ENCODE results near the gene ARHGAP24.
"Not testable (repeated sequence)": the region's sequence is repeated elsewhere in the genome, so short reads cannot be mapped to it uniquely, and the experiment has no call there.

Gene ARHGAP24

GRCh38 chr4:85964298-85964697 lies 489.3 kb downstream of the ARHGAP24 start:
- no peak for DNase-seq (ENCODE audit: low read depth)

- DNase-seq (ENCODE audit: low read depth) = not testable (repeated sequence)
Observed at GRCh38 chr4:85965017-85965416, 490.1 kb downstream of the ARHGAP24 start.

GRCh38 chr4:85965529-85965928 lies 490.6 kb downstream of the ARHGAP24 start:
- DNase-seq (ENCODE audit: low read depth) = no peak

GRCh38 chr4:85966373-85966772 lies 491.4 kb downstream of the ARHGAP24 start:
- no peak for DNase-seq (ENCODE audit: low read depth)

- DNase-seq (ENCODE audit: low read depth) = no peak
Observed at GRCh38 chr4:85967872-85968271, 492.9 kb downstream of the ARHGAP24 start.

GRCh38 chr4:85968945-85969819 lies 494.2 kb downstream of the ARHGAP24 start:
- no peak for DNase-seq (ENCODE audit: low read depth)

- no peak for DNase-seq (ENCODE audit: low read depth)
Observed at GRCh38 chr4:85970535-85970934, 495.6 kb downstream of the ARHGAP24 start.

GRCh38 chr4:85979276-85979675 lies 504.3 kb downstream of the ARHGAP24 start:
- no peak for DNase-seq (ENCODE audit: low read depth)

- no peak for DNase-seq (ENCODE audit: low read depth)
Observed at GRCh38 chr4:85986266-85986665, 511.3 kb downstream of the ARHGAP24 start.

- no peak for DNase-seq (ENCODE audit: low read depth)
Observed at GRCh38 chr4:85993641-85994040, 518.7 kb downstream of the ARHGAP24 start.

- no peak for DNase-seq (ENCODE audit: low read depth)
Observed at GRCh38 chr4:85994576-85994975, 519.6 kb downstream of the ARHGAP24 start.

- no peak for DNase-seq (ENCODE audit: low read depth)
Observed at GRCh38 chr4:85995361-85995760, 520.4 kb downstream of the ARHGAP24 start.

- no peak for DNase-seq (ENCODE audit: low read depth)
Observed at GRCh38 chr4:86001591-86001990, 526.6 kb downstream of the ARHGAP24 start.

- no peak for DNase-seq (ENCODE audit: low read depth)
Observed at GRCh38 chr4:86004030-86004429, 529.1 kb downstream of the ARHGAP24 start.

GRCh38 chr4:86006057-86006456 lies 531.1 kb downstream of the ARHGAP24 start:
- DNase-seq (ENCODE audit: low read depth) = no peak

- DNase-seq (ENCODE audit: low read depth) = no peak
Observed at GRCh38 chr4:86007042-86007441, 532.1 kb downstream of the ARHGAP24 start.

- DNase-seq (ENCODE audit: low read depth) = no peak
Observed at GRCh38 chr4:86011117-86011516, 536.2 kb downstream of the ARHGAP24 start.

- no peak for DNase-seq (ENCODE audit: low read depth)
Observed at GRCh38 chr4:86013621-86014020, 538.7 kb downstream of the ARHGAP24 start.

- no peak for DNase-seq (ENCODE audit: low read depth)
Observed at GRCh38 chr4:86014599-86014998, 539.6 kb downstream of the ARHGAP24 start.

- DNase-seq (ENCODE audit: low read depth) = no peak
Observed at GRCh38 chr4:86015412-86016350, 540.7 kb downstream of the ARHGAP24 start.

- no peak for DNase-seq (ENCODE audit: low read depth)
Observed at GRCh38 chr4:86019362-86019761, 544.4 kb downstream of the ARHGAP24 start.

- DNase-seq (ENCODE audit: low read depth) = no peak
Observed at GRCh38 chr4:86019906-86020305, 545.0 kb downstream of the ARHGAP24 start.

GRCh38 chr4:86021671-86022070 lies 546.7 kb downstream of the ARHGAP24 start:
- DNase-seq (ENCODE audit: low read depth) = not testable (repeated sequence)

All from activated T-cell treated with anti-CD3 and anti-CD28 coated beads for 48 hours (primary cell).